SIG-M5 treated with dmso at 0.1 percent for 504 hours (cell line): ENCODE measurements around the gene DUXB.

ENCODE experiments used
- DNase-seq: peaks from one replicate; lab custom pipeline; 2025; ENCODE audit not compliant: unreplicated experiment; lab: John Stamatoyannopoulos, UW

Gene DUXB, protein sequence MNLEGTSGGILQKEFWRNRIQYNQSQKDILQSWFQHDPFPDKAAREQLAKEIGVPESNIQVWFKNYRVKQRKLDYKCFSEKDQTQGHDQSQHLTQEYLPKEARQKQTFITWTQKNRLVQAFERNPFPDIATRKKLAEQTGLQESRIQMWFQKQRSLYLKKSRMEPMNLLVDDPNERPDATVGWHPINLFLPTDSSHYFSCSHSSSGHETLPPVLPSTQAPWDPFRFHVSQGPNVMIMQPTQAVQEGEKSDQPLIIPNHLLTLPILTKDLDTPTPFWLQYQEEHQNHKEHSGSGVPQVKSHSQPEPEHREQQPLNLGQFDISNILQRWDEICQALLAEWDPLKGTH

DNA sequence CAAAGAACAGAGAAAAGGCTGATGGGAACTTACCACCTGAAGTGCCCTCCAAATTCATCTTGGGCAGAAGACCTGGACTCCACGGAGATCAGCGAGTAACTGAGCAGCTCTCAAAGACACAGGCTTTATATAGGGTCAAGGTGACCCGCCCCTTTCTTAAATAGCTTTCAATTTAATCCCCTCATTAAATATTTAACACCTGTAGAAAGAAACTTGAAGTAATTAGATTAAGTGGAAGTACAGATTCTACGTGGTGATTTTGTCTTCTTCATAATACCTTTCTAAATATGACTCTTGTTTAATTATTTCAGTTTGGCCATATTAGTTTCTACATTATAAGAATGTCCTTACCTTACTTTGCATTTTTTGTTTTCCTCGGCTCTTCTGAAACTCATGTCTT is at the start of gene DUXB:
Gene DUXB, minus strand, starts transcription at position 101 of the 400 bp plus-strand sequence. Its CDS starts 43 bp downstream, at position 58.
- no peak for DNase-seq

DNA sequence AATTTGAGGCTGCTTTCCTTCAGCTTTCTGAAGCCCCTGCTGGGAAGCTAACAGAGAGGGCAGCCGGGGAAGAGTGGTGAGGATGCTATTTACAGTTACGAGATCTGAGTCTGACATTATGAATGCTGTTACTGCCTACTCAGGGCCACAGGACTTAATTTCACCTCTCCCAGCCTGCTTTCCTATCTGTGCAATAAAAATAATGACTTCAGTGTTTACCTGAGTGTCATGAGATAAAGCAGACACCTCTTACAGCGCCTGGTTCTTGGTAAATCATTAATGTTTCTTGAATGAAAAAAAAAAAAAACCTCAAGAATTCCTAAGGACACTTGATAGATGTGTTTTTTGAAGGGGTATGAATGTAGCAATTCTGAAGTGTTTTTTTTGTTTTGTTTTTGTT is 49.3 kb upstream of the DUXB start:
- DNase-seq, result no peak

DNA sequence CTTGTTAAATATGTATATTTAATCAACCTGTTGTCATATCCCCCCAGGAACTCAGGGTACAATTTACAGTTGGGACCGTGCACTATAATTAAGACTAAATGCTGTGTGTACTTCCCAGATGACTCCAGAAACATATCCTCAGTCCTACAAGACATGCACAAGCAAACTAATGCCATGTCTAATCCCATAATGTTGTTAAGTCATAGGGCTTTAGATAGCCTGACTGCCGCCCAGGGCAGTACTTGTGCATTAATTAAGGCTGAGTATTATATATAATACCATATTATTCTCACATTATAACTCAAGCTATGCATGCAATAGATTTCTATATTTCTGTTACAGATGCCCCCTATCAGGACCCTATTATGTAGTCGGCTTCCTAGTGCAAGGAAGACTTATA is 45.1 kb upstream of the DUXB start:
- DNase-seq, result no peak

DNA sequence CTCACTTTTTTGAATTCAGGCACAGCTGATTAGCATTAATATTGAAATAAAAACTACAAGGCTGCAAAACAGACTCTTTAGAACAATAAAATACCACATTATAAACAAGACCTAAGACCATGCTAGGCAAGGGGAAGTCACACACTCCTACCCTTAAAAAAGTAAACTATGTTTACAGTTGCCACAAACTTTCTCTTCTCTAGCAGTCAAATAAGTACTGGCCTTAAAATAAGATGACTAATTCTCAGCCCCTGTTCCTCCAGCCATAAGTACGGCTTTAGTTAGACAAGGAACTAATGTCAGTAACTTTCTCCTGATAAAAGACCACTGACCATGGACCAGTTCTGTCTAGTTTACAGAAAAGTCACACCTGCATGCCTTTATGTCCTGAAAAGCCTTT is 44.6 kb upstream of the DUXB start:
- DNase-seq, result no peak

DNA sequence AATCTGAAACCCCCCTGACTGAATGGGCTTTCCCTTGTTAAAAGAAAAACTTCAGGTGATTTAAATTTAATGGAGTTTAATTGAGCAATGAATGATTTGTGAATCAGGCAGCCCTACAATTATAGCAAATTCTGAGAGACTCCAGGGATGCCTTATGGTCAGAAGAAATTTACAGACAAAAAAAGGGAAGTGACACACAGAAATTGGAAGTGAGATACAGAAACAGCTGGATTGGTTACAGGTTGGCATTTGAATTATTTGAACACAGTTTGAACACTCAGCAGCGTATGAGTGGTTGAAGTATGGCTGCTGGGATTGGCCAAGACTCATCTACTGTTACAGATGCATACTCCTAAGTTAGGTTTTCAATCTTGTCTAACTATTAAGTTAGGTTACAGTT is 44.0 kb upstream of the DUXB start:
- DNase-seq, result peak; percentile 5

DNA sequence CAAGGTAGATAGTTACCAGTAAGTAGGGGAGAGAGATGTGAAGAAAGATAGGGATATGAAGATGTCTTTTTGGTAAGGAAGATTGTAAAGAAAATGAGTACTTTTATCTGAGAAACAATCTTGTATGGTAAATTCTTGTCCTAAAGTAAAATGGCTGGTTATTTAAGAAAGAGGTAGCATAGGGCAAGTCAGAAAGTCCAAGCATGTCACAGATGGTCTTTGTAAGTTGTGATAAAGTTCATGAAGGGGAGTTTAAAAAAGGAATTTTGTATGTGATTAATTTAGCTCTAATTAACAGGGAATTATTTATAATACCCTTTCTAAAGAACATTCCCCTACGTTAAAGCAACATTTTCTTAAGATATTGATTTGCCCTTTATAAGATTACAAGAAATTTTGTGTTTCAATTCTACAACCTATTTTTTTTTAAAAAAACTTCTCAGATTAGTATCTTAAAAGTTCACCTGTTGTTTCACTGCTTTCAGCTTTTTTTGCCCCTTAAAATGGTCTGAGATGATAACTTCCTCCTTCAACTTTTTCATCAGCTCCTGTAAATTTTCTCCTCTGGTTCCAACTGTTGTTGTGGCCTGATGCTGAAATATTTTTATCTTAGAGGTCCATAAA is 41.3 kb upstream of the DUXB start:
- no peak for DNase-seq

DNA sequence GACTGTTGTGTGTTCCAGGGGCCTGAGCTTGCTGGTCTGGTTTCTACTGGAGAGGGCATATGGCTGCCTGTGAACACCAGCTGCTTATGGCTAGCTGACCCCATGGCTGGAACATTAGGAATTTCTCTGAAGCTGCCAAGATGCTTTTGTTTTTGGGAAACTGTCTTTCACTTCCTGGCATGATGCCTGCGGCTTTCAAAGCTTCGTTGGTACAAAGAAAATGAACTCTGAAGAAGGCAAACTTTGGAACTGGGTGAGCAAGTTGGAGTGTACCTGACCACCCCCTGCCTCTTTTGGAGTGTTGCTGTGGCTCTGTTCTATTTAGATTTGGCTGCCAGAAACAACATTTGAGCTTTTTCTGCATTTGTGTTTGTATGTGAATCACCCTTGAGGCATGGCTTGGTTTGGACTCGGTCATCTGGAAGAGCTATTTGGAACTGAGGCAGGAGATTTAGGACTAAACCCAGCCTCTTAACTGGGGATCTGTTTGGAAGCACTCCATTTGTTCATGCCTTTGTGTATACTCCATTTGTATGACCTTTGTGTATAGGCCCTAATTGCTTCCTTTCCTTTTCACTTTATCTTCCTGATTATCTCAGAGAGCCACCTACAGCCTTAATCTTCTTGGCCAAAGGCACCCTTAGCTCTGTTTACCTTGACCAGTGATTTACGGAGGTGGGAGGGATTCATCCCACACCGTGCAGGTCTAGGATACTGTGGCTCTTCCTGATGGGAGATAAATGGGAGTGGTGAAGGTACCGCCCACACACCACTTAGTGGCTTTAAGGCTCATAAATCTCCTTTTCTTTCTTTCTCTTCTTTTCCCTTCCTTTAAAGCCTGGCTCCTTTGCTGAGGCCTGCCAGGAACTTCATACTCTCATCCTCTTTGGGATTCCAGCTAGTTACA is 32.3 kb upstream of the DUXB start:
- no peak for DNase-seq

DNA sequence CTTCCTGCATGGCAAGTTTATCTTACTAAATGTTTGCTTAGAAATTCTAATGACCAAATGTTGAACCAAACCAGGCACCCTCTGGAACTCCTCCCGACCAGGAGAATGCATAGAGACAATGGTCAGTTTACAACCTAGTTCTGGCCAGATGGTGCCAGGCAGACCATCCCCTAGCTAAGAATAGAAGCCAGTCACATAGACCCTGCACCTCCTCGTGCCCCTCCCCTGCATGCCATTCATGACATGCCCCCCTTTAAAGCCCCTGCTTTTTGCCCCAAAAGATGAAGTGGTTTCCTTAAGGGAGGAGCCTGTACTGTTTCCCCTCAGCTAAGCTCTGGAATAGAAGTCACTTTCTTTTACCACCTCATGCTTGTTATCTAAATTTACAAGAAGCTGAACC is 31.6 kb upstream of the DUXB start:
- DNase-seq, result no peak

DNA sequence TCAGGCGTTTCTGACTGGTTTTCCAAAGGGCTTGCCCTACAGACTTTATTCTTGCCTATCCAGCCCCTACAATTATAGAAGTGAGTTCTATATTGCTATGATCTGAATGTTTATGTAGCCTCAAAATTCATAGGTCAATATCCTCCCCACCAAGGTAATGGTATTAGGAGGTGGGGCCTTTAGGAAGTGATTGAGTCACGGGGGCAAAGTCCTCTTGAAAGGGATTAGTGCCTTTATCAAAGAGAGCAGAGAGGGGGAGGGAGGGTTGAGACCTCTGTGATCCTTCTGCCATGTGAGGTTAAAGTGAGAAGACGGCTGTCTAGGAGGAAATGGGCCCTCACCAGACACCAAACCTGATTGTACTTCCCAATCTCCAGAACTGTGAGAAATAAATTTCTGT is 26.0 kb upstream of the DUXB start:
- no peak for DNase-seq

DNA sequence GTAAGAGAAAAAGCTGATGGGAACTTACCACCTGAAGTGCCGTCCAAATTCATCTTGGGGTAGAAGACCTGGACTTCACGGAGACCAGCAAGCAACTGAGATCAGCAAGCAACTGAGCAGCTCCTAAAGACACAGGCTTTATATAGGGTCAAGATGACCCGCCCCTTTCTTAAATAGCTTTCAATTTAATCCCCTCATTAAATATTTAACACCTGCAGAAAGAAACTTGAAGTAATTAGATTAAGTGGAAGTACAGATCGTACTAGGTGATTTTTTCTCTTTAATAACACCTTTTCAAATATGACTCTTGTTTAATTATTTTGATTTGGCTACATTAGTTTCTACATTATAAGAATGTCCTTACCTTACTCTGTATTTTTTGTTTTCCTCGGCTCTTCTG is 25.1 kb upstream of the DUXB start, which contains the start of gene CPHXL:
Gene CPHXL, minus strand, starts transcription at position 101 of the 400 bp plus-strand sequence. Its CDS starts 48 bp downstream, at position 53.
- no peak for DNase-seq

DNA sequence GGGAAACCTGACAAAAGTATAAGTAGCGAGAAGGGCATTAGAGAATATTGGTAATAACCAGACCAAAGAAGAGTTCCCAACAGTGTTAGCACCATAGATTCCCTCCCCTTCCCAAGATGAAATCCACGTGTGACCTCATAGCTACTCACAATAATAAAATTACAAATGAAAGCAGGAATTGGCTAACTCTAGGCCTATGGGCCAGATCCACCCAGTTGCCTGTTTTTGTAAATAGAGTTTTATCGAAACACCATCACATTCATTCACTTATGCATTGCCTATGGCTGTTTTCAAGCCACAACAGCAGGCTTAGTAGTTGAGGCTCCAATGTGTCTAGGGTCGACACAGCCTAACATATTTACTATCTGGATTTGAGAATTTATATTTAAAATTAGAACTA is 17.2 kb upstream of the DUXB start:
- DNase-seq, result no peak

DNA sequence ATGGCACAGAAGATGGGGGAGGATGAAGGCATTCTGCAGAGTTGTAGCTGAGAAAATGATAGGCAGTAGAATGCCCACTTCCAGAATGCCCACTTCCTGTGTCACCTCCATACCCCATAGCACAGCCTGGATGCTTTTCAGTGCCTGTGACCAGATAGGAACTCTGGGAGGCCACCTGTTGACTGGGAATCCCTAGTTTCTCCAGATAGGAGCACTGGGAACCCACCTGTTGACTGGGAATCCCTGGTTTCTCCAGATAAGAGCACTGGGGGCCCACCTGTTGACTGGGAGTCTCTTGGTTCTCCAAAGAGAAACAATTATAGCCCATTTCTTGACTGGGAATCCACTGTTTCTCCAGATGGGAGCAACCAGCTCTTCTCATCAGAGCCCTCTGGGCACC is 13.4 kb upstream of the DUXB start:
- DNase-seq, result no peak

DNA sequence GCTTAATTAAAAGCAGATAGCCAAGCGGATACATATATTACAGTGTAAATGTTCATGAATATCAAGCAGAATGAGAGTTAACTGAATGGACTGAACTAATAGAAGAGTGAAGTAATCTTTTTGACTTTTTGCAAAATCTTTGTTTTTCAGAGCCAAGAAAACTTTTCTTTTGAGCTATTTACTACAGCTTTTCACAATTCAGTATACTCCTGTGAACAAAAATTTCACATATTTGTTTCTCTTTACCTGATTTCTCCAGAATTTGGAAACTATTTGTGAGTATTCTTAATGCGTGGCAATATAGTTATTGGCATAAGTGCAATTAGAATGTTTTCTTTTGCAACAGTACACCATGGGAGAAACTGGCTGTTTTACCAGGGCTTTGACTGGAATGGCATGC is 9.1 kb upstream of the DUXB start:
- no peak for DNase-seq

DNA sequence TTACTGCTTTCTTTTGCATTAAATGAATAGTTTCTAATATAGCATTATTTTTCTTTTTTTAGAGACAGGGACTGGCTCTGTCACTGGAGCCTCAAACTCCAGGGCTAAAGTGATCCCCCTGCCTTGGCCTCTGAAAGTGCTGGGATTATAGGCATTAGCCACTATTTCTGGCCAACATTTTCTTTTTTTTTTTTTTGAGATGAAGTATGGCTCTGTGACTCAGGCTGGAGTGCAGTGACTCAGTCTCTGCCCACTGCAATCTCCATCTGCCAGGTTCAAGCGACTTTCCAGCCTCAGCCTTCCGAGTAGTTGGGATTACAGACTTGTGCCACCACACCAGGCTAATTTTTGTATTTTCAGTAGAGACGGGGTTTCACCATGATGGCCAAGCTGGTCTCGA is 2.0 kb upstream of the DUXB start:
- no peak for DNase-seq

DNA sequence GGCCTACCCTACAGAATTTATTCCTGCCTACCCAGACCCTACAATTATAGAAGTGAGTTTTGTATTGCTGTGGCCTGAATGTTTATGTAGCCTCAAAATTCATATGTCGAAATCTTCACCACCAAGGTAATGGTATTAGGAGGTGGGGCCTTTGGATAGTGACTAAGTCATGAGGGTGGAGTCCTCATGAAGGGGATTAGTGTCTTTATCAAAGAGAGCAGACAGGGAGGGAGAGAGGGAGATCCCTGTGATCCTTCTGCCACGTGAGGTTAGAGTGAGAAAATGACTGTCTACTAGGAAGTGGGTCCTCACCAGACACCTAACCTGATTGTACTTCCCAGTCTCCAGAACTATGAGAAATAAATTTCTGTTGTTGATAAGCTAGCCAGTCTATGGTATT is 981 bp upstream of the DUXB start:
- DNase-seq, result no peak

DNA sequence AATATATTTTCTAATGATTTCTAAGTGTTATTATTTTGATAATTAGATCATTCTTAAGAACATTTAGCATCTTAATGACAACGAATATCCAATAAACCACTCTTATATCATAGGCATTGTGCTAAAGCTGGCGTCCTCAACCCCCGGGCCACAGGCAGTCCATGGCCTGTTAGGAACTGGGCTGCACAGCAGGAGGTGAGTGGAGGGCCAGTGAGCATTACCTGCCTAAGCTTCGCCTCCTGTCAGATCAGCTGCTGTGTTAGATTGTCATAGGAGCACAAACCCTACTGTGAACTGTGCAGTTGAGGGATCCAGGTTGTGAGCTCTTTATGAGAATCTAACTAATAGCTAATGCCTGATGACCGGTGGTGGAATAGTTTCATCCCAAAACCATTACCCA is 3.7 kb downstream of the DUXB start:
- DNase-seq, result no peak

DNA sequence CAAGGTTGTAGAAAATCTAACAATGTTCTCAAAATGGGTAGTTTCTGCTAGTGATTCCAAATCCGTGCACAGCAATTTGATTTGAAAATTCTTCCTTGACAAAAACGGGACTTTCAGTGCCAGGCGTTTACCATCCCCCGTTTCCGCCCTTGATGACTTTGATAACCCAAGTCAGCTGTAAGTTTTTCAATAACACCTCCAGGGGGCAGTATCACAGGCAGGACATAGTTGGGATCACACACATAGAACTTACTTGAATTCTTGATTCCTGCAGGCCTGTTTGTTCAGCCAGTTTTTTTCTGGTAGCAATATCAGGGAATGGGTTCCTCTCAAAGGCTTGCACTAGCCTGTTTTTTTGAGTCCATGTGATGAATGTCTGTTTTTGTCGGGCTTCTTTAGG is 5.6 kb downstream of the DUXB start:
- no peak for DNase-seq

DNA sequence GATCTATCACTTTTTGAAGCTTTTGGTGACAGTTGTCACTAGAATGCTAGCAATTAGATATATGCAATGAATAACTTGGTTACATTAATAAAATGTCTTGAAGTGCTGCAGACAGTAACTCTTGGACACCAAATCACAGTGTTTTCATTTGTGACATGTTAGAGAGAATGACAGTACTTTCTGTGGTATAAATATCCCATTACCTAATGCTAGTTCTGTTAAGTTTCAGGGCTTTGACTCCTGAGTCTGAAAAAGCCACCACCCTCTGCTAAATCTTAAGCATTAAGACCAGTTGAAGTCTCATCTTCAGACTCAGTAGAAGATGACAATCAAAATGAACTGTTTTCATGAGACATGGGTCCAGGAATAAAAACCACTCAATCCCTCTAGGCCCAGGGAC is 13.9 kb downstream of the DUXB start:
- DNase-seq, result no peak

DNA sequence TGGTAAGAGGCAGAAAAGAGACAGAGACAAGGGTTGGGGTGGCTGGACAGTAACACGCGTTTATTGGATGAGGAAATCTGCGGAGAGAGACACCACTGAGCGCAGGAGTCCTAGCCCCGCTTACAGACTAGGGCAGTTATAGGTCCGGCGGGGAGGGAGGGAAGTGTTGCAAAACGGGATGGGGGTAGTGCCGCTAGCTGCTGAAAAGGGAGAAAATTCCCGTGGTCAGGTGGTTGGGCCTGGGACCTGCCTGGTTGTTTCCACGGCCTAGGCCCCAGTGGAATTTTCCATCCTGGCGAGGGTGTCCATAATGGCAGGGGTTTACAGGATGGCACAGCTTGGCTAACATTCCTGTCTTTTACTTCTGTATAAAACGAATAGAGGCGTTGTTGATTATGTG is 19.0 kb downstream of the DUXB start:
- no peak for DNase-seq

DNA sequence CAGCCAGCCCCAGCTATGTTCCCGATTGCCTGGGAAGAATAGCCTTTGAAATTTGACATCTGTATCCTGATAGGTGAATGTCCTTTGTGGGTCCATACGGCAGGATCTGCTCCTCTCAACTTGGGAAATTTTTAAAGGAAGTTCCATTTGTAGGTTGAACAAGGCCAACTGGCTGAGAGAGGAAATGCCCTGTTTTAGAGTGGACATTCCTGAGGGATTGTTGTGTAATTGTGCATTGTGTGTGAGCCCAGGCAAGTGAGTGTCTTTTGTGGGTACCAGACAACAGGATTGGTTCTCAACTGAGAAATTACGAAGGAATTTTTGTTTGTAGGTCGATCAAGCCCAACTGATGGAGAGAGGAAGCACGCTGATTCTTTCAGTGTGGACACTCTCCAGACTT is 21.9 kb downstream of the DUXB start:
- DNase-seq, result no peak

DNA sequence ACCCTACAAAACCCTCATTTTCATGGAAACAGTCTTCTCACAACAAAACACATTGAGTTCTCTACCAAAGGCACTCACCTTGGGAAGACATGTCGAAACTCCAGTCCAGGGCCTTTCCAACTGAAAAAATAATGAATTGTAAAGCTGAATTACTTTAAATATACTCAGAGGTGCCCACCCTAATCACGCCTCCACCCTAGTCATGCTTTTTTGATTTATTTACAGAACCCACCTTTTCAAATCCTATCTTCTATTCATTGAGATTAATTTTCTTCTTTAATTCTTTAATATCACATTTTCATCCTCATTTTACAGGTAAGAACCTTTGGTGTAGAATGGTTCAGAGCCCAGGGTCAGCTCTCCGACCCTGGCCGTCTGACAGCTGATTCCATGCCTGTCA is 24.4 kb downstream of the DUXB start, which contains the start of gene CPHXL2:
Gene CPHXL2, minus strand, starts transcription at position 101 of the 400 bp plus-strand sequence. Its CDS starts 10 bp downstream, at position 91.
- DNase-seq, result no peak

DNA sequence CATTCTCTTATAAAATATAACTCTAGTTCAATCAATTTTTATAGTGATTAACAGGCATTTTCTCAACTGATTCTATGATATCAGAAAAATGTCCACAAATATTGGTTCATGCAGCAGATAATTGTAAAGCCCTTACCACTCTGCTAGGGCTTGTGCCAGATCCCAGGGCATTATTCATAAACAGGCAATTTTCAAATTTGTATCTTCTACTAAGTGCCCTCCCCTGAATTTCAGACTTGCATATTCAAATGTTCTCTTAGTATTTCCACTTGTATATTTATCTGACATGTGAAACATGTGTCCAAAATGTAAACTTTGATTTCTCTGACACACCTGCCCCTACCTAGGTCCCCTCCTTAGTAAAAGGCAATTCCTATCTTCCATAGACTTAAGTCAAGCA is 33.8 kb downstream of the DUXB start:
- no peak for DNase-seq
